Measurements from ENCODE around the gene NXPH4.

The NXPH4 gene

DNA sequence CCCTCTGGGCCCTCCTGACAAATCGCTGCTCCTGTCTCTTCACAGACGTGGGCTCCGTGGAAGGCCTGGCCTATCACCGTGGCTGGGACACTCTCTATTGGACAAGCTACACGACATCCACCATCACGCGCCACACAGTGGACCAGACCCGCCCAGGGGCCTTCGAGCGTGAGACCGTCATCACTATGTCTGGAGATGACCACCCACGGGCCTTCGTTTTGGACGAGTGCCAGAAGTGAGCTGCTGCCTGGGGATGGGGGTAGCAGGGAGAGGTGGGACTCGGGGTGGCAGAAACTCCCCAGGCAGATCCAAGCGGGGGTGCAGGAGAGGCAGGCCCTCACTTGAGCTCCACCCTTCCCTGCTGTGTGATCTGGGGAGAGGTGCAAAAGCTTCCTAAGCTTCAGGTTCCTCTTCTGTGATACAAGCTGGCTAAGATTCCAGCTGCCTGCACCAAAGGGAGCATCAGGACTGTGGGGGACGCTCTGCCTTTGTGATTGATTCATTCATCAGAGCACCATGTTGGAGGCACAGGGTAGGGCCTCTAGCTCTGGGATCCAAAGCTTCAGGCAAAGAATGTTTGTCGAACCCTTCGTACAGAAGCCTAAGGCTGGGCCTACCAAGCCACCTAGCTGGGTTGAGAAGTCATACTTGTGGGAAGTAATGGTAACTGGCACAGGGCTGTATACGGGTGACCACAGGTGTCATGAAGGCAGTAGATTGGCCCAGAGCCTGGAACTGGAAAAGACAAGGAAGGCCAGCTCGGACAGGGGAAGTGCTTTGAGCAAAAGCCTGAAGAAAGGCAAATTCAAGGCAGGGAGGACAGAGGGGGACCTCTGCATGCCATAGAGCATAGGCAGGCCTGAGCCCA lies 29.1 kb upstream of the NXPH4 start:
- no peak for DNase-seq (ENCODE audit: low read depth, low spot score)
- Histone ChIP-seq H3K4me3 (no peak overlapping the region), H3K9me3 (ENCODE audit: low read depth, low read length) (no peaks in the 10 kb centered on the region), H3K36me3 (ENCODE audit: insufficient read depth, low read length) (peaks cover 34% of the 10 kb centered on the region; the same call in 1 of the 2 replicates), H3K9ac (ENCODE audit: insufficient read length) (no peak overlapping the region), H3K27ac (no peak overlapping the region)
- TF ChIP-seq POLR2AphosphoS5 (IDR thresholded peaks at IDR 0.05; ENCODE audit: borderline replicate concordance, low read depth, low read length) (no peak), EZH2 (IDR thresholded peaks at IDR 0.05) (no peak), FOXP2 (optimal IDR thresholded peaks at IDR 0.05; ENCODE audit: control extremely low read depth, extremely low read length, insufficient read depth) (no peak)

DNA sequence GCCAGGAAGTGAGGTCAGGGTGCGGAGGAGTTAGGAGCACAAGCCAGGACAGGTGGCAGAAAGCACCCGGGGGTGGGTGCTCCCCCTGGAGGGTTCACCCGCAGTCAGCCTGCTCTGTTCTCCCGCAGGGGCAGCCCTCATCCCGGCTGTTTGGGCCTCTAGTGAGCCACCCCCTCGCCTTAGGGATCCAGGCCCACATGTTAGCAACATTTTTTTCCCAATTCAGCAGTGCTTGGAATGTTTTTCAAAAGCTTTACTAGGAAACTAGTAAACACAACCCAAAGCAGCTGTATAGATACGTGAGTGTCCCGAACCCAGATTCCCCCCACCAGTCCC lies 28.5 kb upstream of the NXPH4 start:
- H3K9me3 ChIP-seq (ENCODE audit: low read depth, low read length): no peaks in the 10 kb centered on the region
- TF ChIP-seq FOXP2 (optimal IDR thresholded peaks at IDR 0.05; ENCODE audit: control extremely low read depth, extremely low read length, insufficient read depth) (no peak), POLR2AphosphoS5 (IDR thresholded peaks at IDR 0.05; ENCODE audit: borderline replicate concordance, low read depth, low read length) (no peak)
- no peak overlapping the region for H3K27ac ChIP-seq
- H3K4me3 ChIP-seq: no peak overlapping the region
- DNase-seq (ENCODE audit: low read depth, low spot score): no peak
- no peak overlapping the region for H3K9ac ChIP-seq (ENCODE audit: insufficient read length)
- H3K36me3 ChIP-seq (ENCODE audit: insufficient read depth, low read length): peaks cover 38% of the 10 kb centered on the region; the same call in 1 of the 2 replicates

DNA sequence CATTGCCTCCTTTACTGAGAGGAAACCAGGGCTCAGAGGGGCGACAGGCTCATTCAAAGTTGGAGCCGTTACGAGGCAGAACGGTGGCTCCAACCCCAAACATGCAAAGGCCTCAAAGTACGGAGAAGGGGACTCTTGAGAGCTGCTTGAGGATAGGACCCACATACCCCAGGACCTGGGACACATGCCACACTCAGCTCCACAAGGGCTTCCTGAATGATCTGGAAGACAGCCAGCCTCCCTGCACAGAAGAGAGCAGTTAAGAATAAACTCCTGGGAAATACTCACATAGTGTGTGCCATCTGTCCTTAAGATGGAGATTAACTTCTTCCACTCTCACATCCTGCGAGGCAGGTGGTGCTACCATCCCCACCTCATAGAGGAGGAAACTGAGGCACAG lies 26.6 kb upstream of the NXPH4 start:
- H3K9me3 ChIP-seq (ENCODE audit: low read depth, low read length): no peaks in the 10 kb centered on the region
- H3K4me3 ChIP-seq: no peak overlapping the region
- DNase-seq (ENCODE audit: low read depth, low spot score): no peak
- H3K9ac ChIP-seq (ENCODE audit: insufficient read length): no peak overlapping the region
- H3K36me3 ChIP-seq (ENCODE audit: insufficient read depth, low read length): peaks cover 52% of the 10 kb centered on the region; the same call in 1 of the 2 replicates
- no peak for TF ChIP-seq FOXP2 (optimal IDR thresholded peaks at IDR 0.05; ENCODE audit: control extremely low read depth, extremely low read length, insufficient read depth)
- no peak for TF ChIP-seq POLR2AphosphoS5 (IDR thresholded peaks at IDR 0.05; ENCODE audit: borderline replicate concordance, low read depth, low read length)
- no peak for TF ChIP-seq EZH2 (IDR thresholded peaks at IDR 0.05)
- H3K27ac ChIP-seq: peak overlapping the region; percentile 55

DNA sequence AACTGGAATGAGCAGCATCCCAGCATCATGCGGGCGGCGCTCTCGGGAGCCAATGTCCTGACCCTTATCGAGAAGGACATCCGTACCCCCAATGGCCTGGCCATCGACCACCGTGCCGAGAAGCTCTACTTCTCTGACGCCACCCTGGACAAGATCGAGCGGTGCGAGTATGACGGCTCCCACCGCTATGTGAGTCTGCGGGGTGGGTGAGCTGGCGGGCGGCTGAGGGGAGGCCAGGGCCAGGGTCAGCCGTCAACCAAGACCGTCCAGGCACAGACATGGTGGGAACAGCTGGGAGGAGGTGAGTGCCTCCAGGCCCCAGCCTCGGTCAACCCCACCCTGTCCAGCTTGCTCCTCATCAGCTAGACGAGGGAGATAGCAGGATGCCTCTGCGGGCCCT lies 25.8 kb upstream of the NXPH4 start:
- Histone ChIP-seq H3K36me3 (ENCODE audit: insufficient read depth, low read length) (peaks cover 54% of the 10 kb centered on the region; the same call in 1 of the 2 replicates), H3K27ac (no peak overlapping the region)

DNA sequence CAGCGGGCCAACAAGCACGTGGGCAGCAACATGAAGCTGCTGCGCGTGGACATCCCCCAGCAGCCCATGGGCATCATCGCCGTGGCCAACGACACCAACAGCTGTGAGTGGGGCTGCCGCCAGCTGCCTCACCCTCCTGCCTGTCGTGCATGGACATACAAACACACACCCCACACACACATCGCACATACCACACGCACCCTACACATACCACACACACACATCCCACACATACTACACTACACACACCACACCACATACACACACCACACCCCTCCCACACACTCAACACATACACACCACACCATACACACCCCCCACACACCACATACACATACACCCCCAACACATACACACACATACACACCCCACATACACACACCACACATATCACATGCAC lies 25.2 kb upstream of the NXPH4 start:
- no peak for TF ChIP-seq FOXP2 (optimal IDR thresholded peaks at IDR 0.05; ENCODE audit: control extremely low read depth, extremely low read length, insufficient read depth)
- TF ChIP-seq EZH2 (IDR thresholded peaks at IDR 0.05): no peak
- TF ChIP-seq POLR2AphosphoS5 (IDR thresholded peaks at IDR 0.05; ENCODE audit: borderline replicate concordance, low read depth, low read length): no peak
- H3K27ac ChIP-seq: no peak overlapping the region
- H3K9me3 ChIP-seq (ENCODE audit: low read depth, low read length): no peaks in the 10 kb centered on the region
- peaks cover 54% of the 10 kb centered on the region; the same call in 1 of the 2 replicates for H3K36me3 ChIP-seq (ENCODE audit: insufficient read depth, low read length)
- no peak overlapping the region for H3K9ac ChIP-seq (ENCODE audit: insufficient read length)
- H3K4me3 ChIP-seq: no peak overlapping the region
- DNase-seq (ENCODE audit: low read depth, low spot score): no peak

More for the DNA sequence above, 25.8 kb upstream of the NXPH4 start:
- TF ChIP-seq EZH2 (IDR thresholded peaks at IDR 0.05) (no peak), POLR2AphosphoS5 (IDR thresholded peaks at IDR 0.05; ENCODE audit: borderline replicate concordance, low read depth, low read length) (no peak), FOXP2 (optimal IDR thresholded peaks at IDR 0.05; ENCODE audit: control extremely low read depth, extremely low read length, insufficient read depth) (no peak)
- no peak for DNase-seq (ENCODE audit: low read depth, low spot score)
- H3K9ac ChIP-seq (ENCODE audit: insufficient read length): no peak overlapping the region
- H3K4me3 ChIP-seq: no peak overlapping the region
- no peaks in the 10 kb centered on the region for H3K9me3 ChIP-seq (ENCODE audit: low read depth, low read length)

DNA sequence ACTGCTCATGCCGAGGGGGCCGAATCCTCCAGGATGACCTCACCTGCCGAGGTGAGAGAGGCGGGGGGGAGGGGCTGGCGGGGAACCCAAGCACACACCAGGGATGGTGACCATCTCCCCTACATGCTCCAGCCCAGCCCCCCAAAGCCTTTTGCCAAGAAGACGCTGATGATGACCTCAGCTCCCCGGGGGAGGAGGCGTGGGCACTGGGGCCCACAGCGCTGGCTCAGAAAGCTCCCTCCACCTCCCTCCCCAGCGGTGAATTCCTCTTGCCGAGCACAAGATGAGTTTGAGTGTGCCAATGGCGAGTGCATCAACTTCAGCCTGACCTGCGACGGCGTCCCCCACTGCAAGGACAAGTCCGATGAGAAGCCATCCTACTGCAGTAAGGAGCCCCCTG lies 23.7 kb upstream of the NXPH4 start:
- Histone ChIP-seq H3K9me3 (ENCODE audit: low read depth, low read length) (no peaks in the 10 kb centered on the region), H3K27ac (no peak overlapping the region), H3K36me3 (ENCODE audit: insufficient read depth, low read length) (peaks cover 54% of the 10 kb centered on the region; the same call in 1 of the 2 replicates), H3K9ac (ENCODE audit: insufficient read length) (no peak overlapping the region), H3K4me3 (no peak overlapping the region)
- no peak for DNase-seq (ENCODE audit: low read depth, low spot score)
- TF ChIP-seq POLR2AphosphoS5 (IDR thresholded peaks at IDR 0.05; ENCODE audit: borderline replicate concordance, low read depth, low read length): no peak
- no peak for TF ChIP-seq FOXP2 (optimal IDR thresholded peaks at IDR 0.05; ENCODE audit: control extremely low read depth, extremely low read length, insufficient read depth)
- TF ChIP-seq EZH2 (IDR thresholded peaks at IDR 0.05): no peak

DNA sequence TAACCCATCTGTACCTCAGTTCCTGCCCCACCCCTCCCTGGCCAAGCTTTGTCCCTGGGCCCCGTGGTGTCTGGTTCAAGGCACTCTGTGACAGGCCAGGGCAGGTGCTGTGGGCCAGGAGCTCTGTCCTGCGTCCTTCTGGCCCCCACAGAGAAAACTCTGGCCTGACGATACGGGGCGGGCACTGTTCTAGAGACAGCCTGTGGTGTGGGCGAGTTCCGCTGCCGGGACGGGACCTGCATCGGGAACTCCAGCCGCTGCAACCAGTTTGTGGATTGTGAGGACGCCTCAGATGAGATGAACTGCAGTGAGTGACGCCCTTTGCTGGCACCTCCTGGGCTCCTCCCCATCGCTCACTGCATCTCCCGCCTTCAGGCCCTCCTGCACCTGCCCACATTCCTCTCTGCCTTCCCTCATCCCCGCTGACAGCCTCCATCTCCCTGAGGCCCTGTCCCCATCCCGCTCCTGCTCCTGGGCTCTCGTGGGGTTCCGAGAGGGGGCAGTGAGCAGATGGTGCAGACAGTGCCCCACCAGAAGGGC lies 22.8 kb upstream of the NXPH4 start:
- Histone ChIP-seq H3K27ac (no peak overlapping the region), H3K9me3 (ENCODE audit: low read depth, low read length) (no peaks in the 10 kb centered on the region), H3K4me3 (no peak overlapping the region), H3K36me3 (ENCODE audit: insufficient read depth, low read length) (peaks cover 63% of the 10 kb centered on the region; the same call in 1 of the 2 replicates), H3K9ac (ENCODE audit: insufficient read length) (no peak overlapping the region)
- TF ChIP-seq FOXP2 (optimal IDR thresholded peaks at IDR 0.05; ENCODE audit: control extremely low read depth, extremely low read length, insufficient read depth): no peak
- TF ChIP-seq POLR2AphosphoS5 (IDR thresholded peaks at IDR 0.05; ENCODE audit: borderline replicate concordance, low read depth, low read length): no peak
- no peak for TF ChIP-seq EZH2 (IDR thresholded peaks at IDR 0.05)
- no peak for DNase-seq (ENCODE audit: low read depth, low spot score)

DNA sequence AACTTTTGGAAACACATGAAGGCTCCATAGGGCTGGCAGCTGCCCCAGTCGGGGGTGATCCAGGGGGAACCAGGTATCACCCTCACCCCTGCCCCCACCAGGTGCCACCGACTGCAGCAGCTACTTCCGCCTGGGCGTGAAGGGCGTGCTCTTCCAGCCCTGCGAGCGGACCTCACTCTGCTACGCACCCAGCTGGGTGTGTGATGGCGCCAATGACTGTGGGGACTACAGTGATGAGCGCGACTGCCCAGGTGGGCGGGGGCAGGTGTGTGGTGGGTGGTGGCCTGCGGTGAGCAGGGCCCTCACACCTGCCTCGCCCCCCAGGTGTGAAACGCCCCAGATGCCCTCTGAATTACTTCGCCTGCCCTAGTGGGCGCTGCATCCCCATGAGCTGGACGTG lies 22.3 kb upstream of the NXPH4 start:
- Histone ChIP-seq H3K9me3 (ENCODE audit: low read depth, low read length) (no peaks in the 10 kb centered on the region), H3K27ac (no peak overlapping the region), H3K4me3 (no peak overlapping the region), H3K9ac (ENCODE audit: insufficient read length) (no peak overlapping the region), H3K36me3 (ENCODE audit: insufficient read depth, low read length) (peaks cover 67% of the 10 kb centered on the region; the same call in 1 of the 2 replicates)
- TF ChIP-seq POLR2AphosphoS5 (IDR thresholded peaks at IDR 0.05; ENCODE audit: borderline replicate concordance, low read depth, low read length) (no peak), FOXP2 (optimal IDR thresholded peaks at IDR 0.05; ENCODE audit: control extremely low read depth, extremely low read length, insufficient read depth) (no peak), EZH2 (IDR thresholded peaks at IDR 0.05) (no peak)
- no peak for DNase-seq (ENCODE audit: low read depth, low spot score)

Measured in SK-N-MC (cell line).